K562 (cell line): ENCODE measurements around the gene NARF. TPM values are rescaled to one million over a fixed set of nuclear protein-coding genes. Genes with fewer than 3 reads are reported as not detected.

Source experiments
- BRD9 ChIP-seq: fragments of 450-650 bp; IDR thresholded peaks from 2 replicates; pipeline ENCODE4 v1.6.1; 2018; ENCODE audit warnings: low read depth; ENCODE audit not compliant: partially characterized antibody
- RAD21 ChIP-seq, 2 experiments: fragments of 250-450 bp in 1 of 2; fragments of 450-650 bp in 1 of 2; sonication (Bioruptor Pico) in 1 of 2; formaldehyde crosslinking in 1 of 2; IDR thresholded peaks in 1 of 2; conservative IDR thresholded peaks in 1 of 2; 2 replicates each; pipeline versions ENCODE4 v1.4.0 to v1.8.0; 2020 to 2022; ENCODE audit warnings: mild to moderate bottlenecking in 2 of 2, moderate library complexity in 1 of 2
- ZBTB2 ChIP-seq: fragments of 450-650 bp; IDR thresholded peaks from 2 replicates; pipeline ENCODE4 v1.6.1; 2016; ENCODE audit warnings: antibody characterized with exemption
- ZNF592 ChIP-seq: fragments of 450-650 bp; IDR thresholded peaks from 2 replicates; pipeline ENCODE4 v1.6.1; 2017; ENCODE audit warnings: antibody characterized with exemption, mild to moderate bottlenecking
- polyA plus RNA-seq, 8 experiments: library from polyadenylated mRNA; depleted of rRNA in 4 of 8; stranded (reverse) in 5 of 8; unstranded in 3 of 8; fragments of >200 nt; fragmentation: Nextera tagmentation in 2 of 8; fragmentation: Illumina TruSeq in 1 of 8; extraction: Ambion mirVana in 2 of 8; extraction: Trizol in 1 of 8; gene quantifications; 2 replicates each; pipeline versions ENCODE4 v1.2.1 to v1.2.3, GENCODE V29; 2011 to 2014; ENCODE audit warnings: inconsistent platforms in 1 of 8, missing spikeins in 1 of 8
- total RNA-seq, 7 experiments: library from RNA; depleted of rRNA in 6 of 7; stranded (reverse); fragments of >200 nt in 6 of 7; fragmentation: Illumina TruSeq in 2 of 7; extraction: Trizol in 2 of 7; gene quantifications; 2 replicates each; pipeline versions ENCODE4 v1.2.1 to v1.2.3, GENCODE V29; 2011 to 2021; ENCODE audit warnings: low replicate concordance in 1 of 7

NARF gene
- total and polyA plus RNA-seq, 9 of the 15 experiments (the other 6 are each of a cell fraction or from before 2014, with no cell fraction given): 60.4 to 423 (median 132) TPM

DNA sequence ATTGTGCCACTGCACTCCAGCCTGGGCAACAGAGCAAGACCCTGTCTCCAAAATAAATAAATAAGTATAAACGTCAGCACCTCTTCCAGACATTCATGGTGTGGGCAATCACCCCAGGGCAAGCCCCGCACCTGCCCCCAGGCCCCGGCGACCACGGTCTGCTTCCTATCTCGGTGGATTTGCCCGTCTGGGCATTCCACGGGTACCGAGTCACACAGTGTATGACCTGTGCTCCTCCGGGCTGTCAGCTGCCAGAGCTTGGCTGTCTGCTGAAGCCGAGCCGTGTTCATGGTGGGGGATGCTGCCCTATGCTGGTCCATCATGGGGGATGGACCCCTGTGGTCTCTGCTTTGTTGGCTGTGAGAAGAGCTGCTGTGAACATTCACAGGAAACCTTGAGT is 23.4 kb upstream of the NARF start (continued):
- TF ChIP-seq ZNF592 (no peak), BRD9 (no peak), ZBTB2 (no peak), RAD21 (CRISPR knock-in tag; conservative IDR thresholded peaks at IDR 0.05 in 1 of 2, IDR thresholded peaks at IDR 0.05 in 1 of 2) (no peak)
